ENCODE measurements around the gene PAX2.
A peak's percentile ranks its signal among the peaks of the same experiment; 100 is the strongest.

The PAX2 gene

DNA sequence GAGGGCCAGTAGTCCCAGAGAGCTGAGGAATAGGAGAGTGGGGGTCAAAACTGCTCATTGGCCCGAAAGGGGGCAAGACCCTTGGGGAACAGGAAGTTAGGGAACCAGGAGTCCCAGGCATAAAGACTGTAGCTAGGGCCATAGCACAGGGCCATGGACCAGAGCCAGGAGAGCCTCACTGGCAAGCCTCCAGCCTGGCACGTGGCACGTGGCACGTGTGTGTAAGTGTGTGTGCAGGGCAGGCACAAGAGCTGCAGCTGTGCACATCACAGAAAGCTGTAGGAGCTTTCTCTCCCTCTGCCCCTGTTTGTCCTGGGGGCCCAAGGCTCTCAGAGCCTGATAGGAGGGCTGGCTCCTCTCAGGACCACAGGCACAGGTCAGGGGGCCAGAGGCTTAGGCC is 119.6 kb downstream of the PAX2 start:
- no peak for DNase-seq

DNA sequence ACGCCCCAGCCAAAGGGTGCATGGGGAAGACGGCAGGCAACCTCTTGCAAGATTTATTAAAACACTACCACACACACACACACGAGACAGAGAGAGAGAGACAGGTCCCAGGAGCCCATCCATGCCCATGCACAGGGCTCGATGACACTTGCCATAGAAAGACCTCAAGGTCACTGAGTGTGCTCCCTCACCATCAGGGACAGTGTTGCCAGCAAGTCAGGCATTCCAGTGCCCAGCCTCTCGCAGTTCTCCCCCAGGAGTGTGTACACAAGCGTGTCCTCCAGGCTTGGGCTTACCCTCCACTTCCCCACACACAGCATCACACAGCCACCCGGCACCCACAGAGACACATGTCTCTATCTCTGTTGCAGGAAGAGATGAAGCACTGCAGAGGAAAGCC is 120.6 kb downstream of the PAX2 start:
- no peak for DNase-seq

- no peak for DNase-seq
Observed at GRCh38 chr10:100866575-100867098, 121.3 kb downstream of the PAX2 start.

GRCh38 chr10:100867261-100867963 is 122.0 kb downstream of the PAX2 start:
- DNase-seq = no peak

DNA sequence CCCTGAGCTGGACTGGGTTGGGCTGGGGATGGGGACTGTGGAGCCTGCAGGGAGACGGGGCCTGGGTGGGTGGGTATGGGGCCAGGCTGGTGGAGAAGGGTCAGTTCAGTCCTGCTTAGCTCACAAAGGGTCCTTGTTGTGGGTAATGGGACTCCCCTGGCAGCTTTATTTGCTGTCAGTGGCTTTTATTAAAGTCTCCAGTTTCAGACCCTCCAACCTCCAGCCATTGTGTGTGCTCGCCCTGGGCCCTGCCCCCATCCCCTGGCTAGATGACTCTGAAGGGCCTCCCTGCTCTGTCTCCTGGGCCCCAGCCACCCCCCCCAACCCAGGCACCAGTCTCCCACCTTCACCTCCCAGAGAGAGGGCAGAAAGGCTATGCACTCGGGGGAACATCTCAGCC is 123.0 kb downstream of the PAX2 start:
- no peak for DNase-seq

DNA sequence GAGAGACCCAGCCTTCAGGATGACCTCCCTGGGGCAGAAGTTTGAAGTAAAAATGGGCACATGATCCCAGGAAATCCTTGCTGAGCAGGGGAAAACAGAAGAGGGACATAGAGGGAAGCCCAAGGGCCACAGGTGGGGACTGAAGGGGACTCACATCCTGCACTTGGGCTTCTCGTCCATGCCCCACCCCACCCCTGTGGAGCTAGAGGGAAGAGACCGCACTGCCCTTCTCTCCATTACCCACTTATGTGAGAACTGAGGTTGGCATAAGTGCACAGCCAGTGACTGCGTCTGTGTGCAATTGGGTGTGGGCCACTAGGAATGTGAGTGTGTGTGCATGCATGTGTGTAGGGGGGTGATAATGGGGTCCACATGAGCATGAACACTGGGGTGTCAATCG is 124.0 kb downstream of the PAX2 start:
- no peak for DNase-seq

GRCh38 chr10:100872034-100872791 is 126.8 kb downstream of the PAX2 start:
- peak; percentile 77 for DNase-seq

DNA sequence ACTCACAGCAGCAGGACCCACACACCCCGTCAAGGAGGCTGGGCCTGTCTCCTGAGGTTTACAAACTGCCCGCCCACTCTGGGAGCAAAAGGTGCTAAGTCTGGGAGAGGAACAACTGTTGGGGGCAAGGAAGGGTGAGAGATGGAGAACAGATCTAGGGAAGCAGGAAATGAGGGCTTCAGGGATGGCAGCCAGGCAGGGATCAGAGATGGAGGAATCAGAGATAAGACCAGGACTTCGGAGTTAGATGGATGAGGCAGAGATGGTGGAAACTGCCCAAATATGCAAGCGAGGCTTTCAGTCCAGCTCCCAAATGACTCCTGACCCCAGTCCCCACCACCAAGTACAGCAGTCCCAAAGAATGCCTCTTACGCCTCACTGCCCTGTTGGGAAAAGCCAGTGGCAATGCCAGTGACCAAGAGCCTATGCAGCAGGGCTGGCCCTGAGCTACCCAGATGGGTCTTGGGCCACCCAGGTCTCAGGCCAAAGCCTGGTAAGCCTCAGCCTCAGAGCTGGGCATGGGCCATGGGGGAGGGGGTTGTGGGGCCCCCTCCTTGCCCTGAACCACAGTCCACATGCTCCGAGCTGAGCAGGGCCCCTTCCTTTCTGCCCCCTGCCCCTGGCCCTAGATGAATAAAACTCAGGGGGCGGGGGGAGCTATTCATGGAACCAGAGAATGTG is 127.9 kb downstream of the PAX2 start:
- no peak for DNase-seq

GRCh38 chr10:100873827-100874326 is 128.5 kb downstream of the PAX2 start:
- DNase-seq = no peak

- no peak for DNase-seq
Observed at GRCh38 chr10:100874702-100875483, 129.5 kb downstream of the PAX2 start.

DNA sequence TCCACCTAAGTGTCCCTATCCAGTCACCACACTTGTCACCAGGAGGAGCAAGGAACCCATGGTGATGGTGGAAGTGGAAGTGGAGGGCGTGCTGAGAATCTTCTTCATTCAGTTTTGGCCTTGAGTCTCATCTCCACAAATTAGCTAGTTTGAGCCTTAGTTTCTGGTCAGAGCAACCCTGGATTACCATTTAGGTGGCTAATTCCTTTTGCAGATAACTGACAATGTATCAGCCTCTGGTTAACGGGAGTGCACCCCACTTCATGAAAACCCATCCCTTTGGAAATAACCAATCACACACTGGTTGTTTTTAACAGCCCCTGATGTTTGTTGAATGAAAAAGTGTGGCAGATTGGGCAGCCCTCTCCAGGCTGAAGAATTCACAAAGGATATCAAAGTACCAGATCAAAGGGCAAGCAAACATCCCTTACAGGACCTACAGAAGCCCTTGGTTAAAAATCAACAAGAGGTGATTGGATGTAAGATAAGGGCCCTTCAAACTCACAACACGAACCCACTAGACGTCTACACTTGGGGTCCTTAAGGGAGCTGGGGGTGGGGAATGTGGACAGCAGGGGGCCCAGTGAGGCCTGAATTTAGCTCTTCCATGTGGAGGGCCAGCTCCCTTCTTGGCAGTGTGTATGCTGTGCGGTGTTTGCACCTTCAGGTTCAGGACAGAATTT is 130.2 kb downstream of the PAX2 start:
- DNase-seq = no peak

DNA sequence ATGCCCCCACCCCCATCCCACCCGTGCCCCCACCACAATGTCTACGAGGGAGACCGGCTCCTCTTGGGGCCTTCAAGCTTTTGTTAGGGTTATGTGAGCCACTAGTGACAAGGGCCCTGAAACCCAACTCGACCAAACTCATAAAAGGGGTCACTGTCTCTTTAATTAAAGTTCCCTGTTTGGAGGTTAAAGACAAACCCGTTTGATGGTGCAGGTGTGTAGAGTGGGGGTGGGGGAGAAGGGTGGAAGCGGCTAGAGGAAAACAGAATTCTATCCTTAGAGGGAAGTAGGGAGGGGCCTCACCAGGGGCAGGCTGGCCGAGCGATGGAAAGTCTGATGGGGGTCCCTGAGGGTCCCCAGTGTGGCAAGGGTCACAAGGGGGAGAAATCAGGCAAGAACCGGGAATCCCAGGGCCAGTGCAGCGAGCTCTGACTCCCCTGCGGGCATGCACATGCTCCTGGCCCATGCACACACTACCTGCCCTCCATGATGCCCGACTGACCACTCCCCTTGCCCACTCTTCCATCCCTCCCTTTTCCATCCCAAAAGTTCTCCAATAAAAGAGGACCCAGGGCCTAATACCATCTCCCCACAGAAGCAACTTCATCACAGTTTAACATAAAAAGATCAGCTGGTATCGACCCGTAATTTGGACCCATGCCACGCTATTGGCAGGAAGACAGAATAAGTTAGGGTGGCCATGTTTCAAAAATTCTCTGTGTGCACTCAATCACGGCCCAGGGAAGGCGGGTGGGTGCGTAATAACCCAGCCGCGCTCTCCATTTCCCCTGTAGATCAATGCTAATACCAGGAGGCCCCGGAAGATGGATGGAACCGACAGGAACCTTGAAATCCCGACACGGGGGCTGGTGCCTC is 131.4 kb downstream of the PAX2 start:
- DNase-seq = no peak

GRCh38 chr10:100877461-100877850 is 132.1 kb downstream of the PAX2 start:
- no peak for DNase-seq

DNA sequence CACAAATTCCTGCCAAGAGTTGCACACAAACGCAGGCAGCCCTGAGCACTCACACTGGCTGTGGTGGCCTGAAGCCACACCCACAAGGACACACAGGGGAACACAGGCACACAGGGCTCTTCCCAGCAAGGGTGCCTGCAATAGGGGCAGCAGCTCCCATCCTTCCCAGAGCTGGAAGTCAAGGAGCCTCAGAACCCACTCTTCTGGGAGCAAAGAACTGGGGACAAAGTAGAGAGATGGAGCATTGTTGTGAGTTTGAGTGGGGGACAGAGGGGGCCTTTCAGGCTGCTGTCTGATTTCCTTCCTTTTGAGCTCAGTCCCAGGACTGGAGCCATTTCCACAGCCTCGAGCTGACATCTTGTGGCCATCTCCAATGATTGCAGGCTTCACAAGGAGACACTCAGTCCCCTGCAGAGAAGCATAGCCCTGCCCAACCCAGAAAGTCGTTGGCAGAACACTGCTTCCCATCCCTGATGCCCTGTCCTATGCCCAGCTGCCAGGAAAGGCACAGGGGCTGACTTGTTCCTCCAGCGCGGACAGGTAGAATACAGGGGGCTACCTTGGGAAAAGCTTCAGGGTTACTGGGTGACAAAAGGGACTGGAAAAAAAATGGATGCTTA is 133.0 kb downstream of the PAX2 start:
- DNase-seq = peak; percentile 81

Measured in hematopoietic multipotent progenitor cell treated with erythropoietin and hydrocortisone succinate and interleukin-3 and kit ligand, for 4 days (in vitro differentiated cells).